Neuron (in vitro differentiated cells): Measurements from ENCODE around the gene NSMCE4A.
"Not testable (repeated sequence)": the region's sequence is repeated elsewhere in the genome, so short reads cannot be mapped to it uniquely, and the experiment has no call there.

Source experiments
- H2AFZ ChIP-seq: one replicate; pipeline ENCODE4 v1.6.1; 2013; ENCODE audit warnings: low read depth, mild to moderate bottlenecking, inconsistent platforms, low read length, moderate library complexity
- H3K27me3 ChIP-seq: one replicate; pipeline ENCODE4 v1.6.1; 2013; ENCODE audit warnings: low read length; ENCODE audit not compliant: insufficient read depth
- H3K36me3 ChIP-seq: one replicate; pipeline ENCODE4 v1.6.1; 2013; ENCODE audit warnings: low read length; ENCODE audit not compliant: insufficient read depth
- H3K4me1 ChIP-seq: one replicate; pipeline ENCODE4 v1.6.1; 2013; ENCODE audit warnings: low read length; ENCODE audit not compliant: insufficient read depth
- H3K4me3 ChIP-seq: 2 replicates; pipeline ENCODE4 v1.5.1; 2013; ENCODE audit warnings: mild to moderate bottlenecking, low read length, moderate library complexity
- H3K9me3 ChIP-seq: one replicate; pipeline ENCODE4 v1.6.1; 2013; ENCODE audit warnings: low read length

NSMCE4A gene

GRCh38 chr10:121919666-121920065 lies 55.4 kb downstream of the NSMCE4A start:
- Histone ChIP-seq H2AFZ (no peak overlapping the region), H3K4me1 (peaks cover 18% of the 10 kb centered on the region), H3K36me3 (peaks cover 25% of the 10 kb centered on the region), H3K27me3 (no peaks in the 10 kb centered on the region), H3K9me3 (peaks cover 5% of the 10 kb centered on the region), H3K4me3 (no peak overlapping the region)

DNA sequence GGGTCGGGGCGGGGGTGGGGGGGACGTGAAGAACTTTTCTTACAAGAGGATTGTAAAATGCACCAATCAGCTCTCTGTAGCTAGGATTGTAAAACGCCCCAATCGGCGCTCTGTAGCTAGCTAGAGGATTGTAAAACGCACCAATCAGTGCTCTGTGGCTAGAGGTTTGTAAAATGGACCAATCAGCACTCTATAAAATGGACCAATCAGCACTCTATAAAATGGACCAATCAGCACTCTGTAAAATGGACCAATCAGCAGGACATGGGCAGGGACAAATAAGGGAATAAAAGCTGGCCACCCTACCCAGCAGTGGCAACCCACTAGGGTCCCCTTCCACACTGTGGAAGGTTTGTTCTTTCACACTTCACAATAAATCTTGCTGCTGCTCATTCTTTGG lies 56.2 kb downstream of the NSMCE4A start:
- Histone ChIP-seq H3K4me1 (peaks cover 18% of the 10 kb centered on the region), H3K36me3 (peaks cover 33% of the 10 kb centered on the region)
- not testable (repeated sequence) for H3K9me3 ChIP-seq, H3K4me3 ChIP-seq, H3K27me3 ChIP-seq, H2AFZ ChIP-seq

DNA sequence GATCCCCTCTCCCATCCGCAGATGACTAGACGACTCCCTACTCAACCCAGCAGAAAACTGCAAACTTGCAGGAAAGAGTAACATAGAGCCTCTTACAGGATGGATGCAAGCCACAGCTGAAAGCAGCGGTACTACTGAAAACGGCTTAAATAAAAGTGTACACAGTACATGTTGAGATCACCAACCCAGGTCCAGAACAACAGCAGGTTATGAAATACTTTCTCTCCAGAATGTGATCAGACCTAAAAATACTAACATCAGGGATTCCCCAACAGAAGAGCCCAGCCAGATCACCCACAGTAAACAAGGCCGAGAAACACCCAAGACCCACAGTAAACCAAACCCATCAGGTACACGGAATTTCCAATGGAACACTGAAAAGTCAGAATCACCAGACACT lies 60.4 kb downstream of the NSMCE4A start:
- peaks cover 5% of the 10 kb centered on the region for H3K9me3 ChIP-seq
- no peak overlapping the region for H2AFZ ChIP-seq
- H3K4me1 ChIP-seq, result no peaks in the 10 kb centered on the region
- no peaks in the 10 kb centered on the region for H3K27me3 ChIP-seq
- H3K4me3 ChIP-seq, result no peak overlapping the region
- peaks cover 50% of the 10 kb centered on the region for H3K36me3 ChIP-seq

- Histone ChIP-seq H3K4me3 (no peak overlapping the region), H3K4me1 (no peaks in the 10 kb centered on the region), H2AFZ (no peak overlapping the region), H3K27me3 (no peaks in the 10 kb centered on the region), H3K9me3 (peaks cover 4% of the 10 kb centered on the region), H3K36me3 (peaks cover 60% of the 10 kb centered on the region)
Measured at GRCh38 chr10:121911421-121911697, 63.7 kb downstream of the NSMCE4A start.

GRCh38 chr10:121910673-121911420 lies 64.2 kb downstream of the NSMCE4A start:
- H2AFZ ChIP-seq, result no peak overlapping the region
- peaks cover 4% of the 10 kb centered on the region for H3K9me3 ChIP-seq
- H3K36me3 ChIP-seq, result peaks cover 60% of the 10 kb centered on the region
- H3K4me3 ChIP-seq, result no peak overlapping the region
- no peaks in the 10 kb centered on the region for H3K27me3 ChIP-seq
- no peaks in the 10 kb centered on the region for H3K4me1 ChIP-seq
